ENCODE results near the gene KLHL30. TPM values are rescaled to one million over a fixed set of nuclear protein-coding genes. Genes with fewer than 3 reads are reported as not detected.

KLHL30 gene
- total RNA-seq, 2 donors from 2014 or later: 0.07 to 0.13 TPM

DNA sequence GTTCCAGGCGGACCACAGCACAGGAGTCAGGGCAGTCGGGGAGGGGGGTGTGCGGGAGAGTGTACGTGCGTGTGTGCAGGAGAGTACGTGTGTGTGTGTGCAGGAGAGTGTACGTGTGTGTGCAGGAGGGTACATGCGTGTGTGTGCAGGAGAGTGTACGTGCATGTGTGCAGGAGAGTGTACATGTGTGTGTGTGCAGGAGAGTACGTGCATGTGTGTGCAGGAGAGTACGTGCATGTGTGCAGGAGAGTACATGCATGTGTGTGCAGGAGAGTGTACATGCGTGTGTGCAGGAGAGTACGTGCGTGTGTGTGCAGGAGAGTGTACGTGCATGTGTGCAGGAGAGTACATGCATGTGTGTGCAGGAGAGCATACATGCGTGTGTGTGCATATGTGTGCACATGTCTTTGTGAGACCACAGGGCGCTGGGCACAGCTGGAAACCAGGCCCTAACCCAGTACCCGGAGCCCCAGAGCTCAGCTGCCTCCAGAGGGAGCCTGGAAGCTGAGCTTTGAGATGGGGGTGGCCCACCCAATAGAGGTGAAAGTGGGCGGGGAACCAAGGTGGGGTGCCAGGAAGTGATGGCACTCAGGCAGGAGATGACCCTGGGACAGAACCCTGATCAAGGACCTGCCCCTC lies 13.9 kb upstream of the KLHL30 start:
- Histone ChIP-seq H3K27me3 (peaks cover 9% of the 10 kb centered on the region), H3K27ac (no peak overlapping the region), H3K36me3 (no peaks in the 10 kb centered on the region), H3K9ac (ENCODE audit: low read depth in 2 of 2, low read length in 2 of 2) (no peak overlapping the region), H3K9me3 (no peaks in the 10 kb centered on the region), H3K4me3 (no peak overlapping the region), H3K4me1 (no peaks in the 10 kb centered on the region)
- no peak for DNase-seq
- intact Hi-C loops (cut with DNase I): no loop called here
- no peak for TF ChIP-seq CTCF (IDR thresholded peaks at IDR 0.05)

DNA sequence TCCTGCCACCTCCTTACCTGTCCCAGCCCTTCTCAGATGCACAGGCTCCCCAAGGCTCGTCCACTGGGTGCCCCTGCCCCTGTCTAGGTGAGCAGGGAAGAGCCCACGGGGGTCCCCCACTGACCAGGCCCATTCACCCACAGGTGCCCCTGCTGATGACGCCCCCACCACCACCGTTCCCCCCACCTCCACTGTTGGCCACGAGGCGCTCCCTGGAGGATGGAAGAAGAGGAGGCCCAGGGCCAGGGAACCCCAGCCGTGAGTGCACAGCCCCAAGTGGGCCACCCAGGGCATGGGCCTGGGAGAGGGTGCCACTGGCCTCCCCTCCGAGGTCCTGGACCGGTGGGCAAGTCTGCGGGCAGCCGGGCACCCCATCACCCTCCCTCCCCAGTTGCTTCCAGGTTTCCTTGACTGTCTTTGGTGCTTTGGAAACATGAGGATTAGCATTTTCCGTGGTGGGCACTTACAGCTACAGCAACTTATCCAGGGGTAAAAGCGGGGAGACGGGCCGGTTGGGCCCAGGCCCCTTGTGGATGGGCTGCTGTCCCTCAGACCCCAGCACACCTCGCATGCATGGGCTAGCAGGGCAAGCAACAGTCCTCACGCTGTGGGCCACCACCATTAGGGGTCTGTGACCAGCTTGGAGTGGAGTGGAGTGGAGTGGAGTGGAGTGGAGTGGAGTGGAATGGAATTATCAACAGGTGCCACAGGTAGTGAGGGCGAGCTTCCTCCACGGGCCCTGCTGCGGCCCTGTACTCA lies 13.2 kb upstream of the KLHL30 start:
- H3K9ac ChIP-seq (ENCODE audit: low read depth in 2 of 2, low read length in 2 of 2): no peak overlapping the region
- DNase-seq: no peak
- intact Hi-C loops (cut with DNase I): no loop called here
- H3K36me3 ChIP-seq: no peaks in the 10 kb centered on the region
- no peak overlapping the region for H3K27ac ChIP-seq
- peaks cover 6% of the 10 kb centered on the region for H3K27me3 ChIP-seq
- no peaks in the 10 kb centered on the region for H3K9me3 ChIP-seq
- H3K4me1 ChIP-seq: no peaks in the 10 kb centered on the region
- TF ChIP-seq CTCF (IDR thresholded peaks at IDR 0.05): no peak
- no peak overlapping the region for H3K4me3 ChIP-seq

DNA sequence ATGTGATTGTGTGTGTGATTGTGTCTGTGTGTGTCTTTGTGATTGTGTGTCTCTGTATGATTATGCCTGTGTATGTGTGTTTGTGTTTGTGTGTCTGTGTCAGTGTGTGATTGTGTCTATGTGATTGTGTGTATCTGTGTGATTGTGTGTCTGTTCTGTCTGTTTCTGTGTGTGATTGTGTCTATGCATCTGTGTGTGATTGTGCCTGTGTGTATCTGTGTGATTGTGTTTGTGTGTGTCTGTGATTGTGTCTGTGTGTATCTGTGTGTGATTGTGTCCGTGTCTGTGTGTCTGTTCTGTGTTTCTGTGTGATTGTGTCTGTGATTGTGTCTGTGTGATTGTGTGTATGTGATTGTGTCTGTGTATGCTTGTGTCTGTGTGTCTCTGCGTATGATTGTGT lies 12.1 kb upstream of the KLHL30 start:
- no peak overlapping the region for H3K4me3 ChIP-seq
- no peak overlapping the region for H3K27ac ChIP-seq
- intact Hi-C loops (cut with DNase I): no loop called here
- H3K4me1 ChIP-seq: no peaks in the 10 kb centered on the region
- no peak for TF ChIP-seq CTCF (IDR thresholded peaks at IDR 0.05)
- no peaks in the 10 kb centered on the region for H3K36me3 ChIP-seq
- H3K9me3 ChIP-seq: no peaks in the 10 kb centered on the region
- H3K9ac ChIP-seq (ENCODE audit: low read depth in 2 of 2, low read length in 2 of 2): no peak overlapping the region
- H3K27me3 ChIP-seq: no peaks in the 10 kb centered on the region
- DNase-seq: no peak

- Histone ChIP-seq H3K36me3 (no peaks in the 10 kb centered on the region), H3K27me3 (no peaks in the 10 kb centered on the region), H3K9ac (ENCODE audit: low read depth in 2 of 2, low read length in 2 of 2) (no peak overlapping the region), H3K9me3 (no peaks in the 10 kb centered on the region), H3K4me1 (no peaks in the 10 kb centered on the region), H3K4me3 (no peak overlapping the region), H3K27ac (no peak overlapping the region)
- intact Hi-C loops (cut with DNase I): no loop called here
- no peak for TF ChIP-seq CTCF (IDR thresholded peaks at IDR 0.05)
- no peak for DNase-seq
Measured at GRCh38 chr2:238126775-238127164, 11.7 kb upstream of the KLHL30 start.

DNA sequence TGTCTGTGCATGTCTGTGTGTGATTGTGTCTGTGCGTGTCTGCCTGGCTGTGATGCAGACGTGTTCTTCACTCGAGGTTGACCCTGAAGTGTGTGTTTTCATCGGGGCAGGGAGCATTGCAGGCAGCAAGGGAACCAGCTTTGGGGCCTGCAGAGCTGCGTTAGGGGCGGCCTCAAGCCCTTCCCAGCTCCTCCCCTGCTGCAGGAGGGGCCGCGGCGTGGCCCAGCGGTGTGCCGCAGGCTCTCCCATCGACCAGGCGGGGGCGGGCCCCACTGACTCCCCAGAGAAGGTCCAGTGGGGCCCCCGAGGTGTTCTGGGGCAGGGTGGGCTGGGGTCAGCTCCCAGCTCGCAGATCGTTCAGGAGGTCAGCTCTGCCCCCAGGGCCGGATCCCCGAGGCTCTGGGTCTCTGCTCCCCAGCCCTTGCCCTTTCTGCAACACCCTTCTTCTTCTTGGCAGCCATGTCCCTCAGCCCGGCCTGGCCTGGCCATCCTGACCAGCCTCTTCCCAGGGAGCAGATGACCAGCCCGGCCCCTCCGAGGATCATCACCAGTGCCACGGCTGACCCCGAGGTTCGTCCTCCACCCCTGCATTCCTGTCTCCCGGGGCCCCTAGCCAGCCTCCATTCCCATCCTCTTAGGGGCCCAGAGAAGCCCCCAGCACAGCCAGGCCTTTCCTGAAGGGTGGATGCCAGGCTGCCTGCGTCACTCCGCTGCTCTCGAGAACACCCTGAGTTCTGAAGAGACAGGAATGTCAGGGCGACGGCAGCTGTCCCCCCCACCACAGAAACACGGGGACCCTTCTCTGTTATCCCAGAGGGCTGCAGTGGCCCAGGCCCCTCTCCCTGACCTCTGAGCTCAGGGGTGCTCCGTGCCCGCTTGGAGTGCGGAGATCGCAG lies 11.1 kb upstream of the KLHL30 start:
- Histone ChIP-seq H3K9me3 (no peaks in the 10 kb centered on the region), H3K9ac (ENCODE audit: low read depth in 2 of 2, low read length in 2 of 2) (no peak overlapping the region), H3K27me3 (no peaks in the 10 kb centered on the region), H3K4me3 (no peak overlapping the region), H3K27ac (no peak overlapping the region), H3K36me3 (no peaks in the 10 kb centered on the region), H3K4me1 (no peaks in the 10 kb centered on the region)
- no peak for TF ChIP-seq CTCF (IDR thresholded peaks at IDR 0.05)
- DNase-seq: no peak
- intact Hi-C loops (cut with DNase I): no loop called here

All from colonic mucosa (tissue), 4 donors.